ENCODE results near the gene OGFRL1. TPM values are rescaled to one million over a fixed set of nuclear protein-coding genes. Genes with fewer than 3 reads are reported as not detected.

The OGFRL1 gene
- total RNA-seq, 1 donor from 2014 or later, result 7.6 TPM

DNA sequence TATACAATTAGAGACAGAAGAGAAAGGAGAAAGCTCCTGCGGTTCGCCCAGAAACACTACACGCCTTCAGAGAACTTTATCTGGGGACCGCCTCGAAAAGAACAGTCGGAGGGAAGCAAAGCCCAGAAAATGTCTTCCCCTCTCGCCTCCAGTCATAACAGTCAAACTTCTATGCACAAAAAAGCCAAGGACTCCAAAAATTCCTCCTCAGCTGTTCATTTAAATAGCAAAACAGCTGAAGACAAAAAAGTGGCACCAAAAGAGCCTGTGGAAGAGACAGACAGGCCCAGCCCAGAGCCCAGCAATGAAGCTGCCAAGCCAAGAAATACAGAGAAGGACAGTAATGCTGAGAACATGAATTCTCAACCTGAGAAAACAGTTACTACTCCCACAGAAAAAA lies 12.9 kb downstream of the OGFRL1 start:
- H3K4me1 Mint-ChIP-seq, result no peaks in the 10 kb centered on the region
- H3K27ac Mint-ChIP-seq (ENCODE audit: unreplicated experiment), result no peak overlapping the region
- peaks cover 3% of the 10 kb centered on the region for H3K36me3 Mint-ChIP-seq (ENCODE audit: low read depth)
- no peaks in the 10 kb centered on the region for H3K9me3 Mint-ChIP-seq
- H3K27me3 Mint-ChIP-seq (ENCODE audit: low read depth), result no peaks in the 10 kb centered on the region
- H3K4me3 Mint-ChIP-seq, result no peak overlapping the region
- TF ChIP-seq CTCF (conservative IDR thresholded peaks at IDR 0.05), result no peak
- no peak for DNase-seq (ENCODE audit: low read depth, low spot score)

DNA sequence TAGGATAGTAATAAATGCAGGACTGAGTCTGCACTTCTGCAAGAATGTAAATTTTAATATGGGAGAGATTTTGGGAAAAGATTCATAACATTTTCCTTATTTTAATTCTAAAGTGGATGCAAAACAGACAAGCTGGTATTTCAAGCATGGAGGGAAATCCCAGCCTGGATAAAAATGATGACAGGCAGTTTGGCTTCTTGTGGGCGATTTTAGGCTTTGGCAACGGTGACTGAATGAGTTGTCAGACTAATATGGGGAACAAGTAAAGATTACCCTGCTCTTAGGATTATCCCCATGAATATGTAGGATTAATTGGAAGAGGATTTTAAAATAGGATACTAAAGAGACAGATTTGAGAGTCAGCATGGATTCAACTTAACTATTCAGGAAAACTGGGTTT lies 21.0 kb downstream of the OGFRL1 start:
- no peaks in the 10 kb centered on the region for H3K27me3 Mint-ChIP-seq (ENCODE audit: low read depth)
- TF ChIP-seq CTCF (conservative IDR thresholded peaks at IDR 0.05), result no peak
- no peaks in the 10 kb centered on the region for H3K9me3 Mint-ChIP-seq
- DNase-seq (ENCODE audit: low read depth, low spot score), result no peak
- no peak overlapping the region for H3K27ac Mint-ChIP-seq (ENCODE audit: unreplicated experiment)
- H3K36me3 Mint-ChIP-seq (ENCODE audit: low read depth), result no peaks in the 10 kb centered on the region
- H3K4me3 Mint-ChIP-seq, result no peak overlapping the region
- peaks cover 5% of the 10 kb centered on the region for H3K4me1 Mint-ChIP-seq

GRCh38 chr6:71310261-71310660 lies 21.6 kb downstream of the OGFRL1 start:
- no peaks in the 10 kb centered on the region for H3K36me3 Mint-ChIP-seq (ENCODE audit: low read depth)
- H3K4me1 Mint-ChIP-seq, result peaks cover 5% of the 10 kb centered on the region
- TF ChIP-seq CTCF (conservative IDR thresholded peaks at IDR 0.05), result no peak
- DNase-seq (ENCODE audit: low read depth, low spot score), result no peak
- H3K27me3 Mint-ChIP-seq (ENCODE audit: low read depth), result no peaks in the 10 kb centered on the region
- H3K27ac Mint-ChIP-seq (ENCODE audit: unreplicated experiment), result no peak overlapping the region
- no peaks in the 10 kb centered on the region for H3K9me3 Mint-ChIP-seq
- no peak overlapping the region for H3K4me3 Mint-ChIP-seq

- peaks cover 5% of the 10 kb centered on the region for H3K4me1 Mint-ChIP-seq
- H3K27me3 Mint-ChIP-seq (ENCODE audit: low read depth), result no peaks in the 10 kb centered on the region
- H3K4me3 Mint-ChIP-seq, result no peak overlapping the region
- H3K36me3 Mint-ChIP-seq (ENCODE audit: low read depth), result peaks cover 1% of the 10 kb centered on the region
- H3K9me3 Mint-ChIP-seq, result peaks cover 2% of the 10 kb centered on the region
- no peak for TF ChIP-seq CTCF (conservative IDR thresholded peaks at IDR 0.05)
- no peak overlapping the region for H3K27ac Mint-ChIP-seq (ENCODE audit: unreplicated experiment)
- DNase-seq (ENCODE audit: low read depth, low spot score), result no peak
These were observed 23.5 kb downstream of the OGFRL1 start for GRCh38 chr6:71312089-71312488.

DNA sequence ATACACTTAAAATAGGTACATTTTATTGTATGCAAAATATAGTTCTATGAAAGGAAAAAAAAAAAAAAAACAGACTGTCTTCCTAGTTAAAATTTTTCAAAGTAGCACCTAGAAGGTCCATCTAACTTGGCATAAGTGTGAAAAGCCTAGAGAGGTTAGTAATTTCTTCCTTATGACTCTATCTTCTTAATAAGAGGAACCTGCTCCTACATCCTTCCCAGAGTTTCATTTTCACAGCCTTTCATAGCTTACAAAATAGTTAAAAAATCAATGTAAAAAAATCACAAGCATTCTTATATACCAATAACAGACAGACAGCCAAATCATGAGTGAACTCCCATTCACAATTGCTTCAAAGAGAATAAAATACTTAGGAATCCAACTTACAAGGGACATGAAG lies 28.8 kb downstream of the OGFRL1 start:
- H3K27ac Mint-ChIP-seq (ENCODE audit: unreplicated experiment), result no peak overlapping the region
- H3K4me3 Mint-ChIP-seq, result no peak overlapping the region
- no peaks in the 10 kb centered on the region for H3K27me3 Mint-ChIP-seq (ENCODE audit: low read depth)
- peaks cover 8% of the 10 kb centered on the region for H3K36me3 Mint-ChIP-seq (ENCODE audit: low read depth)
- no peak for TF ChIP-seq CTCF (conservative IDR thresholded peaks at IDR 0.05)
- H3K9me3 Mint-ChIP-seq, result peaks cover 3% of the 10 kb centered on the region
- DNase-seq (ENCODE audit: low read depth, low spot score), result no peak
- H3K4me1 Mint-ChIP-seq, result no peaks in the 10 kb centered on the region

- Mint-ChIP-seq H3K4me1 (no peaks in the 10 kb centered on the region), H3K4me3 (no peak overlapping the region), H3K27ac (ENCODE audit: unreplicated experiment) (no peak overlapping the region), H3K27me3 (ENCODE audit: low read depth) (no peaks in the 10 kb centered on the region), H3K9me3 (peaks cover 3% of the 10 kb centered on the region), H3K36me3 (ENCODE audit: low read depth) (peaks cover 8% of the 10 kb centered on the region)
- TF ChIP-seq CTCF (conservative IDR thresholded peaks at IDR 0.05), result no peak
- no peak for DNase-seq (ENCODE audit: low read depth, low spot score)
These were observed 31.4 kb downstream of the OGFRL1 start for GRCh38 chr6:71320041-71320440.

All from neural crest cell (in vitro differentiated cells).